ENCODE measurements around the gene ERCC1.

DNA sequence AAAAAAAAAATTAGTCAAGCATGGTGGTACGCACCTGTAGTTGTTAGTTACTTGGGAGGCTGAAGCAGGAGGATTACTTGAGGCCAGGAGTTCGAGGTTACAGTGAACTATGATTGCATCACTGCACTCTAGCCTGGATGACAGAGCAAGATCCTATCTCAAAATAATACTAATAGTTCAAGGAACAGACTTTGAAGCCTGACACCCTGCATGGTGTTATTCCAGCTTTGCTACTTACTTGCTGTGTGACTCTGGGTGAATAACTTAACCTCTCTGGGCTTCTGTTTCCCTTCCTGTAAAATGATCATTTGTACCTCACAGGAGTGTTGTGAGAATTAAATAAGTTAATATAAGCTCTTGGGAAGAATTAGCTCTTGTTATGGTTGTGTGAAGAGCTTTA lies 40.6 kb upstream of the ERCC1 start:
- no peak for TF ChIP-seq MYC (CRISPR knock-in tag; IDR thresholded peaks at IDR 0.05; ENCODE audit: borderline replicate concordance)
- TF ChIP-seq, protein P1, sequence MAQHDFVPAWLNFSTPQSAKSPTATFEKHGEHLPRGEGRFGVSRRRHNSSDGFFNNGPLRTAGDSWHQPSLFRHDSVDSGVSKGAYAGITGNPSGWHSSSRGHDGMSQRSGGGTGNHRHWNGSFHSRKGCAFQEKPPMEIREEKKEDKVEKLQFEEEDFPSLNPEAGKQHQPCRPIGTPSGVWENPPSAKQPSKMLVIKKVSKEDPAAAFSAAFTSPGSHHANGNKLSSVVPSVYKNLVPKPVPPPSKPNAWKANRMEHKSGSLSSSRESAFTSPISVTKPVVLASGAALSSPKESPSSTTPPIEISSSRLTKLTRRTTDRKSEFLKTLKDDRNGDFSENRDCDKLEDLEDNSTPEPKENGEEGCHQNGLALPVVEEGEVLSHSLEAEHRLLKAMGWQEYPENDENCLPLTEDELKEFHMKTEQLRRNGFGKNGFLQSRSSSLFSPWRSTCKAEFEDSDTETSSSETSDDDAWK (CRISPR knock-in tag; IDR thresholded peaks at IDR 0.05): no peak
